CD4-positive, alpha-beta T cell treated with Interleukin-15 for 1 hour (primary cell): ENCODE data around the gene SULF2.

ENCODE experiments used
- DNase-seq: peaks from one replicate; pipeline ENCODE4 v3.0.0-alpha.2; 2020

Gene SULF2

DNA sequence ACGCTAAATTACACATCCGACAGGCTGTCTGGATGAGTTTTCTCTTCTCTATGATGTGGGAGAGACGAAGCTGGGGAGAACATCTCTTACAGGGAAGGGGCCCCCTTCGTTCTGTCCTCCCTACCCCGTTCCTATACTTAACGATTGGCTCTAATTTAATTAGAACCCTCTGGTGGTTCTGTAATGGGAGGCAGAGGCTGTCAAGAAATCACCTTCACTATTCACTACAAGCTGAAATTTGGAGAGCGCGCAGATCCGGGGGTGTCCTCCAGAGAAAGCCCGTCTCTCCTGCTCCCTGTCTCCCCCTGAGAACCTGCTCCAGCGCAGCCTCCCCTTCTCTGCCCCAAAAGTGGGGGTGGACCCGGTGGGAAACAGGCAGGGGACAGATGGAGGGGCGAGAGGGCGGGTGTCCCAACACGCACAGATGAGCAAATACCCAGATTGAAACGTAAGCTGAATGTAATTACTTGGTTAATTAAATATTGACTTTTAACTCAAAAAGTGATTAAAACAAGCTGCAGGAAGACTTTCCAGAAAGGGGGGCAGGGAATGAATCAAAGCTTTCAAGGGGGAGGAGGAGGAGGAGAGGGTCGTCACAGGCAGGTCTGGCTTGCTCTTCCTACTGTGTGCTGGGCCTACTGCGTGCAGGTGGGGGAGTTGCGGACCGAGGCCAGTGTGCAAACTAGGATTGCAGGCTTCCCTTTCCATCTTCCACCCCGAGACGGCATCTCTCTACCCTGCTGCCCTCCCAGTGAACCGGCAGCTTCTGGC is 1.3 kb downstream of the SULF2 start:
- DNase-seq, result no peak

DNA sequence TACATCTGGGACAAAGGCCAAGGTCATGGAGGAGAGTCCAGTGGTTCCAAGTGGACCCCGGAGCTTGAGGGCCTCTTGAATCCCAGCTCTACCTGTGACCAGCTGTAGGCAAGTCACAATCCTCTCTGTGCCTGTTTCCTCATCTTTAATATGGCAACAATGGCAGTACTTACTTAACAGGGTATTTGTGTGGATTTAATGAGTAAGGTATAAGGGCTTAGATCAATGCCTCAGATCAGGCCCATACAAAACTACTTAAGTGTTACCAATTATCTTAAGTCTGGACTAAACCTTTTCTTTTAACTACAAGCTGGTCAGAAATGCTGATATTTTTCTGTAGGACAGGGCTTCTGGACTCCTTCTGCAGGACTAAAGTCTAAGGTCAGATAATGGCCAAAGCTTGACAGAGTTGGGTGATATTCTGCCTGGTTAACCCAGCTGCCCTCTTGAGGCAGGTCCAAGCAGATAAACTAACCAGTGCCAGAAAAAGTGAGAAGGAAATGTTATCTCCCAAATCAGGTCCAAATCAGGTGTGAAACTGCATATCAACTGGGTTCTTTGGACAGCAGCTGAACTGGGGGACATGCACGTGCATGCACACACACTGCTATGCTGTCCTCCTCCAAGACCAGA is 2.2 kb downstream of the SULF2 start:
- no peak for DNase-seq

DNA sequence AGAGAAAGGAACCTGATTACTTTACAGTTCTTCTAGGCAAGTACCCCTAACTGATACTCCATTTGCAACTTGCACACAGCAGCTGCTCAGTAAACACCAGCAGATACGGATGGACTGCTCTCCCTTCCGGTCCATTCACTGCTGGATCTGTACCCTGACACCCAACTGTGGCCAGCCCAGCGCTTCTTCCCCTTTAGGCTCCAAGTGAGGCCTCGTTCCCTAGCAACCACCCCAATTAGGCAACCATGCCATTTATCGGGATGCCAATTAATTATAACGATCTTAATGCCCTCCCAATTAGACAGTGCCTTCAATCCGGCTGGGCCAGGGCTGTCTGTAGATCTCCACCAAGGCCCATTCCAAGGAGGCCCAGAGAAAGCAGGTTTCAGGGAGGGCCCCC is 3.2 kb downstream of the SULF2 start:
- no peak for DNase-seq

DNA sequence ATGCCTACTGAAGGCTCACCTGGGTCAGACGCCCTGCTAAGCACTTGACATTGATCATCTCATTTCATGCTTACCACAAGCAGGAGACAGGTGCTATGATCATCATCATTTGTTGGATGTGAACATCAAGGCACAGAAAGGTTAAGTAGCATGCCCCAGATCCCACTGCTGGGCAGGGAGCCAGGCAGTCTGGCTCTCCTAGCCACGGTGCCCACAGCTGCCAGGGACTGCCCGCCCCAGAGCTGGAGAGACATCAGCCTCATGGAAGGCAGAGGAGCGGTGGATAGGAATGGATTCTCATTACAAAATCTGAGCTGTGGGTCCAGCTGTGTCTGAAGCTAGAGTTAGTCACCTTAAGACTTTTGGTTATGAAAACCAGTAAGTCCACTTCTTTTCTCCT is 3.6 kb downstream of the SULF2 start:
- no peak for DNase-seq

- DNase-seq, result no peak
Observed at GRCh38 chr20:47780720-47781389, 4.4 kb downstream of the SULF2 start.

- DNase-seq, result no peak
Observed at GRCh38 chr20:47778398-47779354, 6.6 kb downstream of the SULF2 start.

- DNase-seq, result no peak
Observed at GRCh38 chr20:47777220-47777619, 8.1 kb downstream of the SULF2 start.

GRCh38 chr20:47776639-47777038 is 8.6 kb downstream of the SULF2 start:
- DNase-seq, result no peak

- no peak for DNase-seq
Observed at GRCh38 chr20:47775841-47776240, 9.4 kb downstream of the SULF2 start.

DNA sequence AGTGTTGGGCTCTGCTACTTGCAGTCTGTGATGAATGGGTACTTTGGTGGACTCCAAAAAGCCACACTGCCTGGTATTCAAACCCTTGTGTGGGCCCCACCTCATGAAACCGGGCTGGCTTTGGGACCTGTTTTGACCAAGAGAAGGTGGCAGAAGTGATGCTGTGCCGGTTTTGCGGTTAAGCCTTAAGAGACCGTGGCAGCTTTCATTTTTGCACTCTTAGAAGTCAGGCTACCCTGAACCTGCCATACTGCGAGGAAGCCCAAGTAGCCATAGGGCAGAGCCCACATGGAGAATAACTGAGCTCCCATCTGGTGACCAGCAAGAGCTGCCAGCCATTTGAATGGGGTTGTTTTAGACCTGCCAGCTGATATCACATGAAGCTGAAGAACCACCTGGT is 10.2 kb downstream of the SULF2 start:
- DNase-seq, result no peak

- no peak for DNase-seq
Observed at GRCh38 chr20:47774131-47774777, 11.0 kb downstream of the SULF2 start.

- no peak for DNase-seq
Observed at GRCh38 chr20:47773371-47773786, 11.9 kb downstream of the SULF2 start.

DNA sequence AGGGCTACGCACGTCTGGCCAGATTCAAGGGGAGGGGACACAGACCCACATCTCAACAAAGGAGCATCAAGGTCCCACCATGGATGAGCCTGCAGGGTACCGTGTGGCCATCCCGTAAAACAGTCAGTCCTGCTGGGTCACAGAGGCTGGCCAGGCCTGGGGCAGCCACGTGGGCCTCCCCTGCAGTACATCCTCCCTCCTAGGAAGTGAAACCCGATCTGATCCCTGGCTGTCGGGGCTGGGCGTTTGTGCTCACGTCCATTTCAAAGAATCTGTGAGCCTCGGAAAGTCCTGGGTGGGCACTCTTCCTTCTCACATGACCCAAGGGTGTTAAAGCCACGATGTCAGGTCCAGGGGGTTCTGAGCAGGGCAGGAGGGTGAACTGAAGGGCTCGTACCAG is 14.3 kb downstream of the SULF2 start:
- DNase-seq, result no peak

DNA sequence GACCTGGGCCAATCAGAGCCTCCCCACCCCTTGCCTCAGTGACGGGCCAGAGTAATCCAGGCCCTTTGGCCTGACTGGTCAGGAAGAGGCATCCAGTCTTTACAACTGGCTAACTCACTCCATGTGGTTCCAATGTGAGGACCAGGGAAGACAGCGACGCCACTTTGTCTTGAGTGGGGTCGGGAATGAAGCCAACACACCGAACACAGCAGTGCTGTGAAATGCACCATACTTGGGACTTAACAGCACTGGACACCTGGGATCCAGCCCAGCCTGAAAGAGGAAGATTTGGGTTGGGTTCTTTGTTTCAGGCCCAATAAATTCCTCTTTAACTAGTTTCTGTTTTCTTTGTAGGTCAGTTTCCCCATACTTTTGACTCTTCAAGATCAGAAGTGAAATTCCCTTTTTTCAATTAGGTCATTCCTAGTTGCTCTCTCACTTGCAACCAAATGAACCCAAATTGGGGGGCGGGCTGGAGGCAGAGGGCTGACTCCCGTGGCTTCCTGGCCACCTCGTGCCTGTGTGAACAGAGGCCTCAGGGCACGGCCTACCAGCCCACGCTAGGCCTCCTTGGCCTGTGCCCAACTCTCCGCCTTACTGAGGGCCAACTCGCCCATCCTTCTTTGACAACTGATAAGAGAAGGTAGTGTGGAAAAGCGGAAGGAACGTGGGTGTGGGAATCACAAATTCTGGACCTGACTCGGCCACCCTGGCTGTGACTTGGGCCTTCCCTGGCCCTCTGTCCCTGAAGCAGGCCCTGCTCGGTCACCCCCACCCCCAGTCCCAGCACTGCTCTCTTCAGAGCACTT is 17.1 kb downstream of the SULF2 start:
- peak; percentile 49 for DNase-seq

GRCh38 chr20:47765691-47766594 is 19.3 kb downstream of the SULF2 start:
- no peak for DNase-seq

GRCh38 chr20:47765271-47765670 is 20.0 kb downstream of the SULF2 start:
- DNase-seq, result no peak

DNA sequence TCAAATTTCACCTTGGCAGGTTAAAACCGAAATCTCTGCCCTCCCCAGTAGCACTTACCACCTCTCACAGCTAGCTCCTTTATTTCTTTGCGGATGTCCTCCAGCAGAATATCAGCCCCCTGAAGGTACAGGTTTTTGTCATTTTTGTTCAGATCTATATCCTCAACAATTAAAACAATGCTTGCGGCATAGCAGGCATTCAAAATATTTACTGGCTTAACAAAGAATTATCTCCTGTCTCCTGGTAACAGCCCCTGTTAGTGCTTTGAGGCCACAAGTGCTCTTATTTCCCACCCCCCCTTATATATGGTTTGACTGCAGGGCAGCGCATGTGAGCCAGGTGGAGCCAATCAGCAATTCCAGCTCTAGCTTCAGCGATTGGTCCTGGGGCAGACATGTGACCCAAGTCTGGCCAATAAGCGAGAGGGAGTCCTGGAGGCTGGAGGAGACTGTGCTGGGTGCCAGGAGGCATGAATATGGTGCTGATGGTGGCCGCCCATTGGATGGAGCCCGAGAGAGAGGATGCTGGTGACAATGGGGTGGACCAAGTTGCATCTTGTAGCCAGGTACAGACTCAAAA is 21.0 kb downstream of the SULF2 start:
- DNase-seq, result no peak

GRCh38 chr20:47762699-47763268 is 22.5 kb downstream of the SULF2 start:
- no peak for DNase-seq

DNA sequence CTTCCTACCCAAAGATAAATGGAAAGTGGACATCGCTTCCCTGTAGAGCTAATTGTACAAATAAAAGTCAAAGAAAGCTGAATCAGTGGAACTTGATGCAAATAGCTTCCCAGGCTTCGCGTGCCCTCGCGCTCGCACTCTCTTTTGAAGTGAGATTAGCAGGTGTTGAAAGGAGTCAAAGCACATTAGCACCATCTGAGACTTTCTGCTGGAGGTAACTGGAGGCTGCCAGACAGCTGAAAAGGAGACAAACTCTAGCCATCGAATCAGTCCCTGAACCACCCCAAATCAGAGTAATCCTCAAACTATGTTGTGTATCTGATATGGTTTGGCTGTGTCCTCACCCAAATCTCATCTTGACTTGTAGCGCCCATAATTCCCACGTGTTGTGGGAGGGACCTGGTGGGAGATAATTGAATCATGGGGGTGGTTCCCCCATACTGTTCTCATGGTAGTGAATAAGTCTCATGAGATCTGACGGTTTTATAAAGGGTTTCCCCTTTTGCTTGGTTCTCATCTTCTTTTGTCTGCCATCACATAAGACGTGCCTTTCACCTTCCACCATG is 23.7 kb downstream of the SULF2 start:
- DNase-seq, result no peak
